Heart left ventricle (tissue), 16 donors: Measurements from ENCODE around the gene HMGCS2. TPM values are rescaled to one million over a fixed set of nuclear protein-coding genes. Genes with fewer than 3 reads are reported as not detected.

Source experiments
- ATAC-seq, 4 donors: fragments of 200-7000 bp; cut with Tn5 transposase; one replicate each; pipeline ENCODE4 v1.9.1; 2020 to 2022; ENCODE audit warnings: moderate library complexity in 4 of 4, mild to moderate bottlenecking in 3 of 4, moderate number of reproducible peaks in 1 of 4
- DNase-seq, 5 donors: peaks; one replicate each; pipeline ENCODE4 v3.0.0-alpha.2; 2020
- H3K27ac ChIP-seq, 12 donors: fragments of 200-600 bp; sonication (generic) in 4 of 12; one replicate each; pipeline versions ENCODE4 v1.5.0 to v1.8.0; 2016 to 2022; ENCODE audit warnings: mild to moderate bottlenecking in 2 of 12
- H3K27me3 ChIP-seq, 9 donors: fragments of 200-600 bp; sonication (generic) in 2 of 9; one replicate each; pipeline versions ENCODE4 v1.5.1 to v1.8.0; 2016 to 2022; ENCODE audit warnings: mild to moderate bottlenecking in 3 of 9
- H3K36me3 ChIP-seq, 9 donors: fragments of 200-600 bp; sonication (generic) in 2 of 9; one replicate each; pipeline versions ENCODE4 v1.5.0 to v1.8.0; 2018 to 2022; ENCODE audit warnings: mild to moderate bottlenecking in 2 of 9
- H3K4me1 ChIP-seq, 12 donors: fragments of 200-600 bp; sonication (generic) in 4 of 12; one replicate each; pipeline versions ENCODE4 v1.5.0 to v1.8.0; 2016 to 2022; ENCODE audit warnings: mild to moderate bottlenecking in 3 of 12
- H3K4me3 ChIP-seq, 12 donors: fragments of 200-600 bp; sonication (generic) in 4 of 12; one replicate each; pipeline versions ENCODE4 v1.5.0 to v1.8.0; 2017 to 2022; ENCODE audit warnings: mild to moderate bottlenecking in 9 of 12, moderate library complexity in 4 of 12
- H3K9me3 ChIP-seq, 12 donors: fragments of 200-600 bp; sonication (generic) in 4 of 12; one replicate each; pipeline versions ENCODE4 v1.5.0 to v1.8.0; 2016 to 2022; ENCODE audit warnings: mild to moderate bottlenecking in 1 of 12
- POLR2A ChIP-seq, 2 donors: fragments of 450-650 bp; IDR thresholded peaks; one replicate each; pipeline ENCODE4 v1.6.1; 2017; ENCODE audit warnings: antibody characterized with exemption in 2 of 2, mild to moderate bottlenecking in 2 of 2, moderate library complexity in 2 of 2
- WGBS, 4 donors: extraction: QIAGEN DNeasy Blood & Tissue Kit in 2 of 4; methylation state at CpG; one replicate each; pipeline versions ENCODE4 v1.1.5 to v1.1.7; 2013 to 2018; 5-methylcytosine and 5-hydroxymethylcytosine counted together
- intact Hi-C, 10 donors: fragments of 100-400 bp; cut with DNase I; formaldehyde crosslinking; loops; one replicate each; pipeline versions ENCODE4 v1.11.1 to v1.14.2; 2022
- polyA plus RNA-seq, 2 donors: library from polyadenylated mRNA; stranded (reverse); fragments of 200-250 nt; gene quantifications; one replicate each; pipeline ENCODE4 v1.2.3, GENCODE V29; 2013
- total RNA-seq, 9 donors: library from RNA; depleted of rRNA in 2 of 9; stranded (reverse); fragments of >200 nt in 2 of 9; fragmentation: NEBNext Ultra II Directional in 3 of 9; extraction: Animal tissue kit (Norgen Biotek cat#: 25700) in 3 of 9; gene quantifications; one replicate each; pipeline versions ENCODE4 v1.1.0 to v1.2.4, GENCODE V29; 2016 to 2023
- TF ChIP-seq, protein P1 (sequence below), 12 donors: fragments of 200-600 bp; sonication (generic) in 4 of 12; IDR thresholded peaks; one replicate each; pipeline versions ENCODE4 v1.5.0 to v1.8.0; 2018 to 2022; ENCODE audit warnings: antibody characterized with exemption in 12 of 12, mild to moderate bottlenecking in 5 of 12
- donor health status: ischemic (EF 13 %, LVEDD 7.1; RV severe dilation, severe dysfunction).
- donor health status: healthy with polysubstance abuse.
- donor health status: DM: no; HTN: yes; CAD: no.
- donor health status: DM: no; HTN: no; CAD: no.
- donor health status: ischemic (EF 25% LVEDD 6.9; RV normal size, moderate dysfunction).
- donor health status: ischemic (EF 25% LVEDD 5.7; RV mildly dilated, moderate dysfunction).
- donor health status: healthy.
- donor health status: DM: yes; HTN: yes; CAD: no.
- donor health status: ischemic (EF 35%, LVEDD 5.7; RV mildly dilated, moderate dysfunction).
- donor health status: nonischemic (EF 11% LVEDD 7.7; RV severe dilation, severe dysfunction).
- donor health status: DM: yes; HTN: yes; CAD: no.
- donor health status: PGD.
- donor health status: ischemic (EF 29% LVEDD 5.4; RV normal size, mild dysfunction).
- donor health status: nonischemic (EF 23%, LVEDD 6.1; RV moderate dilation, normal function).

Gene HMGCS2
- total and polyA plus RNA-seq, 11 donors = 0.42 to 504 (median 15.5) TPM

DNA sequence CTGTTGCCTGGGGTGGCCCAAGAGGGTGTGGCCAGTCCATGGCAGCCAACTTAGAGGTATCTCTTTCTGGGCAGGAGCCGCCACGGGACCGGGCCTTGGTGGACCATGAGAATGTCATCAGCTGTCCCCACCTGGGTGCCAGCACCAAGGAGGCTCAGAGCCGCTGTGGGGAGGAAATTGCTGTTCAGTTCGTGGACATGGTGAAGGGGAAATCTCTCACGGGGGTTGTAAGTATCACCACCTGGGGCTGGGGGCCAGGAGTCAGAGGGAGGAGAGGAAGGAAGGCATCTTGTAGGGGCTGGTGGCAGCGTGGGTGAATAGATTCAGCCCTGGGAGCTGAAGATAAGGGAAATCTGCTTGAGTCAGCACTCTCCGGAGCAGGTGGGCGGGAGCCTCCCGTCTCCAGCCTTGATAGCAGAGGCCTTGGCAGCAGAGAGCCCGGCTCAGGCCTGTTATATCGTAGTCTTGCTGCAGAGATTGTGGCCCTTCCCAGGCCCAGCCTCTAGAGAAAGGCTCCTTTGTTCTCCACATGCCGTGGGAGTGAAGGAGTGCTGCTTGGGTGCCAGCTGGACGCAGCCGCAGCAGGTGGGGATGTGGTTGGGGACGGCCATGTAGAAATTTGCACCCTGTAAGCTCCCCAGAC lies 31.5 kb downstream of the HMGCS2 start:
- Histone ChIP-seq H3K4me3 (no peak overlapping the region), H3K36me3 (peaks cover 0 to 5% (median 0%) of the 10 kb centered on the region in 9 donors), H3K27me3 (no peaks in the 10 kb centered on the region), H3K9me3 (no peaks in the 10 kb centered on the region), H3K4me1 (peaks cover 0 to 34% (median 15%) of the 10 kb centered on the region in 12 donors), H3K27ac (peak overlapping the region in 6 of 12 donors; percentile 27 to 62 (median 42))
- DNase-seq (peak in 4 of 5 donors; percentile 35 to 71 (median 56)), ATAC-seq (peak in 3 of 4 donors; percentile 27 to 67 (median 56))
- WGBS, 4 donors = 58 to 73% (median 64%) methylated on average over 15 to 16 of the region's 16 CpGs
- TF ChIP-seq POLR2A (IDR thresholded peaks at IDR 0.05) = no peak
- TF ChIP-seq, protein P1, sequence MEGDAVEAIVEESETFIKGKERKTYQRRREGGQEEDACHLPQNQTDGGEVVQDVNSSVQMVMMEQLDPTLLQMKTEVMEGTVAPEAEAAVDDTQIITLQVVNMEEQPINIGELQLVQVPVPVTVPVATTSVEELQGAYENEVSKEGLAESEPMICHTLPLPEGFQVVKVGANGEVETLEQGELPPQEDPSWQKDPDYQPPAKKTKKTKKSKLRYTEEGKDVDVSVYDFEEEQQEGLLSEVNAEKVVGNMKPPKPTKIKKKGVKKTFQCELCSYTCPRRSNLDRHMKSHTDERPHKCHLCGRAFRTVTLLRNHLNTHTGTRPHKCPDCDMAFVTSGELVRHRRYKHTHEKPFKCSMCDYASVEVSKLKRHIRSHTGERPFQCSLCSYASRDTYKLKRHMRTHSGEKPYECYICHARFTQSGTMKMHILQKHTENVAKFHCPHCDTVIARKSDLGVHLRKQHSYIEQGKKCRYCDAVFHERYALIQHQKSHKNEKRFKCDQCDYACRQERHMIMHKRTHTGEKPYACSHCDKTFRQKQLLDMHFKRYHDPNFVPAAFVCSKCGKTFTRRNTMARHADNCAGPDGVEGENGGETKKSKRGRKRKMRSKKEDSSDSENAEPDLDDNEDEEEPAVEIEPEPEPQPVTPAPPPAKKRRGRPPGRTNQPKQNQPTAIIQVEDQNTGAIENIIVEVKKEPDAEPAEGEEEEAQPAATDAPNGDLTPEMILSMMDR (IDR thresholded peaks at IDR 0.05) = no peak
- intact Hi-C loops = no loop called here

DNA sequence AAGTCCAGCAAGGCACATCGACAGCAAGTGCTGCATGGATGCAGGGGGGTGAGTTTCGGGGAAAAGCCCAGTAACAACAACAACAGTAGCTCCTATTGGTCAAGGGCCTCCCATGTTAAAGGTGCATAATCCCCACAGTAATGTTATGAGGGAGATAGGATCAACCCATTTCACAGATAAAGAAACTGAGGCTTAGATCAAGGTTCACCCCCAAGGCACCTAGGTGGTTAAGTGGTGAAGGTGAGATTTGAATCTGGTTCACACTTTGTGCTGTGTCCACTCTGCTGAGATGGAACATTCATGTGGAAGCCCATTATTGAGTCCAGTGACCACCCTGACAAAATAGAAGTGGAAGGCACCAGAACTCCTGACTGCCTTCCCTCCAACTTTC lies 32.1 kb downstream of the HMGCS2 start:
- H3K27ac ChIP-seq = peak overlapping the region in 5 of 12 donors; percentile 27 to 62 (median 35)
- ATAC-seq (no peak), DNase-seq (no peak)
- no peak for TF ChIP-seq POLR2A (IDR thresholded peaks at IDR 0.05)
- TF ChIP-seq, protein P1 (IDR thresholded peaks at IDR 0.05) = no peak
- peaks cover 0 to 5% (median 0%) of the 10 kb centered on the region in 9 donors for H3K36me3 ChIP-seq
- 91 to 98% (median 96%) methylated on average over 2 of the region's 2 CpGs for WGBS, 4 donors
- intact Hi-C loops = no loop called here
- H3K27me3 ChIP-seq = no peaks in the 10 kb centered on the region
- no peaks in the 10 kb centered on the region for H3K9me3 ChIP-seq
- peaks cover 0 to 34% (median 14%) of the 10 kb centered on the region in 12 donors for H3K4me1 ChIP-seq
- no peak overlapping the region for H3K4me3 ChIP-seq

DNA sequence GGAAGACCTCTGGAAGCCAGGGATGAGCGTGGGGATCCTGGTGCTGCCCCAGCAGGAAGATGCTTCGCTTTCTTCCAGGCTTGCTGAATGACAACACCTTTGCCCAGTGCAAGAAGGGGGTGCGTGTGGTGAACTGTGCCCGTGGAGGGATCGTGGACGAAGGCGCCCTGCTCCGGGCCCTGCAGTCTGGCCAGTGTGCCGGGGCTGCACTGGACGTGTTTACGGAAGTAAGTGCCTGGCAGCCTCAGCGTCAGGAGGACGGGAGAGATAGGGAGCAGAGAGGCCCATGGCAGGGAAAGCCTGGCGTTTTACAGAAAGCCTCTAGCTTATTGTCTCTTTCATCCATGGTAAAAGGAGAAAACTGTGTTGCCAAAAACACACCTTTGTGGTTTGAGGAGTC lies 33.5 kb downstream of the HMGCS2 start:
- ATAC-seq = peak; percentile 43 to 78 (median 58)
- intact Hi-C loops = no loop called here
- no peak overlapping the region for H3K4me3 ChIP-seq
- peaks cover 0 to 34% (median 14%) of the 10 kb centered on the region in 12 donors for H3K4me1 ChIP-seq
- TF ChIP-seq, protein P1 (IDR thresholded peaks at IDR 0.05) = no peak
- TF ChIP-seq POLR2A (IDR thresholded peaks at IDR 0.05) = no peak
- no peaks in the 10 kb centered on the region for H3K9me3 ChIP-seq
- peaks cover 0 to 5% (median 0%) of the 10 kb centered on the region in 9 donors for H3K36me3 ChIP-seq
- 53 to 85% (median 64%) methylated on average over 14 of the region's 14 CpGs for WGBS, 4 donors
- H3K27ac ChIP-seq = peak overlapping the region in 2 of 12 donors; percentile 9 to 36
- no peaks in the 10 kb centered on the region for H3K27me3 ChIP-seq
- DNase-seq = peak in 3 of 5 donors; percentile 66 to 73 (median 69)

DNA sequence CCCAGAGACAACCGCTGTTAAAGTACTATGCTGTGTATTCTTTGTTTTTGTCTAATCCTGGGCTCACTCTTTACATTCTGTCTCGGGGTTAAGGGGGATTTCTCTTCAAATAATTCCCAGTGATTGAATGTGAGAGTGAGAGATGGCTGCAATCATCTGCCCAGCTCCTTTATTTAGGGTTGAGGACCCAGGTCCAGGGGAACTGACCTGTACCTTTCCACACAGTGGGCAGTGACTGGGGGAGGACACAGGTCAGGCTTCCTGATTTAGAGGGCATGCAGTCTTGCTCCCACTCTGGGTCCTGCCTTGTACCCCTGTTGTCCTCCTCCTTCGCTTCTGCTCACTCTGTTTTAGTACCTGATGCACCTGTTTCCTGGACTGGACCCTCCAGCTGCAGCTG lies 35.0 kb downstream of the HMGCS2 start:
- ATAC-seq (no peak), DNase-seq (no peak)
- Histone ChIP-seq H3K27ac (no peak overlapping the region), H3K9me3 (no peaks in the 10 kb centered on the region), H3K36me3 (peaks cover 0 to 11% (median 0%) of the 10 kb centered on the region in 9 donors), H3K4me1 (peaks cover 0 to 29% (median 14%) of the 10 kb centered on the region in 12 donors), H3K27me3 (no peaks in the 10 kb centered on the region), H3K4me3 (no peak overlapping the region)
- TF ChIP-seq POLR2A (IDR thresholded peaks at IDR 0.05) = no peak
- TF ChIP-seq, protein P1 (IDR thresholded peaks at IDR 0.05) = no peak
- WGBS, 4 donors = 93 to 98% (median 96%) methylated on average over 3 of the region's 3 CpGs
- intact Hi-C loops = no loop called here
